Hepatocyte (in vitro differentiated cells): ENCODE results near the gene POLR2E. TPM values are rescaled to one million over a fixed set of nuclear protein-coding genes. Genes with fewer than 3 reads are reported as not detected.

ENCODE experiments used
- DNase-seq: peaks from one replicate; pipeline ENCODE4 v3.0.0-alpha.2; 2016; ENCODE audit warnings: low spot score
- H2AFZ ChIP-seq: fragments of 200-600 bp; sonication (generic); 2 replicates; pipeline ENCODE4 v1.6.0; 2016; ENCODE audit warnings: antibody characterized with exemption, mild to moderate bottlenecking
- H3K27ac ChIP-seq: fragments of 200-600 bp; sonication (generic); 2 replicates; pipeline ENCODE4 v1.5.1; 2016; ENCODE audit warnings: mild to moderate bottlenecking
- H3K27me3 ChIP-seq: fragments of 200-600 bp; sonication (generic); 2 replicates; pipeline ENCODE4 v1.6.1; 2016
- H3K36me3 ChIP-seq: fragments of 200-600 bp; sonication (generic); replicated peaks from 2 replicates; pipeline ENCODE4 v1.5.1; 2016; ENCODE audit warnings: low read depth; ENCODE audit not compliant: insufficient read depth
- H3K4me1 ChIP-seq: fragments of 200-600 bp; sonication (generic); 2 replicates; pipeline ENCODE4 v1.5.1; 2016; ENCODE audit warnings: mild to moderate bottlenecking, moderate library complexity; ENCODE audit not compliant: insufficient read depth
- H3K4me2 ChIP-seq: fragments of 200-600 bp; sonication (generic); 2 replicates; pipeline ENCODE4 v1.6.0; 2016
- H3K4me3 ChIP-seq: fragments of 200-600 bp; sonication (generic); 2 replicates; pipeline ENCODE4 v1.5.1; 2016; ENCODE audit warnings: mild to moderate bottlenecking
- H3K79me2 ChIP-seq: fragments of 200-600 bp; sonication (generic); 2 replicates; pipeline ENCODE4 v1.6.0; 2017; ENCODE audit warnings: mild to moderate bottlenecking
- H3K9me2 ChIP-seq: fragments of 200-600 bp; sonication (generic); replicated peaks from 2 replicates; pipeline ENCODE4 v1.6.0; 2017; ENCODE audit warnings: mild to moderate bottlenecking; ENCODE audit not compliant: insufficient read depth
- H3K9me3 ChIP-seq: fragments of 200-600 bp; sonication (generic); 2 replicates; pipeline ENCODE4 v1.5.1; 2016; ENCODE audit warnings: low read depth, mild to moderate bottlenecking
- H4K20me1 ChIP-seq: fragments of 200-600 bp; sonication (generic); 2 replicates; pipeline ENCODE4 v1.6.0; 2016; ENCODE audit warnings: mild to moderate bottlenecking; ENCODE audit not compliant: insufficient read depth, poor library complexity, severe bottlenecking
- CTCF ChIP-seq: fragments of 200-600 bp; sonication (generic); IDR thresholded peaks from 2 replicates; pipeline ENCODE4 v1.5.1; 2016; ENCODE audit warnings: antibody characterized with exemption, mild to moderate bottlenecking; ENCODE audit not compliant: poor library complexity
- EZH2 ChIP-seq: fragments of 200-600 bp; sonication (generic); IDR thresholded peaks from 2 replicates; pipeline ENCODE4 v1.6.1; 2016; ENCODE audit warnings: antibody characterized with exemption, mild to moderate bottlenecking, borderline replicate concordance
- EZH2phosphoT487 ChIP-seq: fragments of 200-600 bp; sonication (generic); IDR thresholded peaks from one replicate; pipeline ENCODE4 v1.6.1; 2018; ENCODE audit warnings: antibody characterized with exemption, mild to moderate bottlenecking, low read depth, moderate library complexity; ENCODE audit not compliant: unreplicated experiment, severe bottlenecking
- WGBS: methylation state at CpG from one replicate; pipeline ENCODE4 v1.1.6; 2016; ENCODE audit warnings: low lambda C conversion rate; ENCODE audit errors: missing lambda C conversion rate; 5-methylcytosine and 5-hydroxymethylcytosine counted together
- polyA plus RNA-seq: library from polyadenylated mRNA; unstranded; fragments of >200 nt; fragmentation: Nextera tagmentation; extraction: Ambion mirVana; gene quantifications from 2 replicates; pipeline ENCODE4 v1.2.1, GENCODE V29; 2016
- total RNA-seq: library from RNA; depleted of rRNA; stranded (reverse); fragments of >200 nt; gene quantifications from 2 replicates; pipeline ENCODE4 v1.2.3, GENCODE V29; 2014

The POLR2E gene
- total and polyA plus RNA-seq, 2 experiments from 2014 or later = 126 to 328 TPM

GRCh38 chr19:1082928-1083816 lies 12.0 kb downstream of the POLR2E start:
- no peaks in the 10 kb centered on the region for H4K20me1 ChIP-seq
- no peak overlapping the region for H3K4me3 ChIP-seq
- peaks cover 4% of the 10 kb centered on the region for H3K4me1 ChIP-seq
- H3K27ac ChIP-seq = peak overlapping the region; percentile 43
- peak overlapping the region; percentile 82 for H3K4me2 ChIP-seq
- H3K79me2 ChIP-seq = no peaks in the 10 kb centered on the region
- TF ChIP-seq CTCF (no peak), EZH2 (no peak), EZH2phosphoT487 (no peak)
- no peaks in the 10 kb centered on the region for H3K36me3 ChIP-seq
- no peak for DNase-seq
- no peaks in the 10 kb centered on the region for H3K9me2 ChIP-seq
- 74% methylated on average over 51 of the region's 59 CpGs for WGBS
- H3K27me3 ChIP-seq = no peaks in the 10 kb centered on the region
- no peaks in the 10 kb centered on the region for H3K9me3 ChIP-seq
- no peak overlapping the region for H2AFZ ChIP-seq

DNA sequence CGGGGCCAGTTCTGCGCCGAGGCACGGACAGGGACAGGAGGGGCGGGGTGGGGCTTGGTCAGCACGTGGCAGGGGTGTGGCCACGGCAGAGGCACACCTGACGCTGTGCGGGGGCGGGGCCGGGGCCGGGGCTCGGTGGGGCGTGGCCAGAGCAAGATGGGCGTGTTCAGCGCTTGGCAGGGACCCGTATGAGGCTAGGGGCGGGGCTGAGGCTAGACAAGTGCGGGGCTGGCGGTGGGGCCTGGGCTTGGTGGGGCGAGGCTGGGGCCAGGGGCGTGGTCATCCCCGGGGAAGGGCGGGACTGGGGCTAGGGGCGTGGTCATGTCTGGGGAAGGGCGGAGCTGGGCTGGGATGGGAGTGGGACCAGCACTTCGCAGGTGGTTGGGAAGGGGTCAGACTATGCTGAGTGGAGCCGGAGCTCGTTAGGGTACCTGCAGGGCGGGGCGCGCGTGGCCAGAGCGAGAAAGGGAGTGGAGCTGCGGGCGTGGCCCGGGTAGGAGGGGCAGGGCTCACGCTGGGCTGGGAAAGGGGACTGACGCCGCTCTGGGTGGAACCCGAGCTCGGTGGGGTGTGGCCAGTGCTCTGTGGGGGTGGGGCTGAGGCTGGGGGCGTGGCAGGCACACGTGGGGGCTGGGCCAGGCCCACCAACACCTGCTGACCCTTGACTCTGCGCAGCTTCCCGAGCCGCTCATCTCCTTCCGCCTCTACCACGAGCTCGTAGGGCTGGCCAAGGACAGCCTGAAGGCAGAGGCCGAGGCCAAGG lies 12.8 kb downstream of the POLR2E start:
- H3K9me3 ChIP-seq = no peaks in the 10 kb centered on the region
- 4% methylated on average over 18 of the region's 51 CpGs for WGBS
- H3K4me1 ChIP-seq = peaks cover 4% of the 10 kb centered on the region
- no peak overlapping the region for H3K4me3 ChIP-seq
- no peak overlapping the region for H2AFZ ChIP-seq
- DNase-seq = peak; percentile 96
- no peak for TF ChIP-seq CTCF
- TF ChIP-seq EZH2phosphoT487 = no peak
- no peak for TF ChIP-seq EZH2
- no peaks in the 10 kb centered on the region for H3K9me2 ChIP-seq
- H3K27ac ChIP-seq = peak overlapping the region; percentile 70
- no peaks in the 10 kb centered on the region for H3K36me3 ChIP-seq
- H3K79me2 ChIP-seq = no peaks in the 10 kb centered on the region
- H3K27me3 ChIP-seq = no peaks in the 10 kb centered on the region
- H4K20me1 ChIP-seq = no peaks in the 10 kb centered on the region
- H3K4me2 ChIP-seq = peak overlapping the region; percentile 82

GRCh38 chr19:1081301-1082164 lies 13.6 kb downstream of the POLR2E start:
- TF ChIP-seq EZH2phosphoT487 (no peak), CTCF (peak; percentile 3), EZH2 (no peak)
- Histone ChIP-seq H3K27me3 (no peaks in the 10 kb centered on the region), H3K79me2 (no peaks in the 10 kb centered on the region), H3K4me1 (peaks cover 4% of the 10 kb centered on the region), H3K4me2 (peak overlapping the region; percentile 82), H3K36me3 (no peaks in the 10 kb centered on the region), H3K9me2 (no peaks in the 10 kb centered on the region), H3K27ac (peak overlapping the region; percentile 60), H3K4me3 (no peak overlapping the region), H4K20me1 (no peaks in the 10 kb centered on the region), H2AFZ (peak overlapping the region; percentile 49), H3K9me3 (no peaks in the 10 kb centered on the region)
- WGBS = 36% methylated on average over 34 of the region's 58 CpGs
- peak; percentile 66 for DNase-seq
